Measurements from ENCODE around the gene ANKRD53. TPM values are rescaled to one million over a fixed set of nuclear protein-coding genes. Genes with fewer than 3 reads are reported as not detected.

Gene ANKRD53
- total RNA-seq, 1 experiment from 2014 or later, result not detected

DNA sequence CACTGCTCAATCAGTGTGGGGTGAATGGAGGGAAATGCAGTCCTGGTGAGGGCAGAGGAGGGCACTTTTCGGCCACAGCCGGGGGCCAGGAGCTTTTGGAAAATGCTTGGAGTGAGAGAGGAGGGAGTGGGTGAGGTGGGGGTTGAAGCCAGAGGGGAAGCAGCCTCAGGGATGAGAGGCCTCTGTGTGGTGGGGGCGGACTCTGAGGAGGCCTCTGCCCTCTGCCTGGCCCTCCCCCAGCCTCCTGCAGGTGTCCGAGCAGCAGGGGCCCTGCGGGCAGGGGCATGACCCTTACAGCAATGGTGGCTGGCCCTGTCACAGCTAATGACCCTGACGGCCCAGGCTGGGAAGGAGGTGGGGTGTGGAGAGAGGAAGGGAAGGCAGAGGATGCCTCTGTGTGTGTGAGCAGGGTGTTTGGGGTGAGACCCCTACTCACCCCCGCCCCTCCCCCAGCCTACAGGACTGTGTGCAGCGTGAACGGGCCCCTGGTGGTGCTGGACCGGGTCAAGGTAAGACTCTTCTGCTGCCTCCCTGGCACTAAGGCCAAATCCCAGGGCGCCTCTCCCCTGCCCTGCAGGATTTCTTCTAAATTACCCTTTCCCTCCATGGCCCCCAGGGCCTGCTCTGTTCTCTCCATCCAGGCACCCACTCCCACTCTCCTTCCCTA lies 35.1 kb upstream of the ANKRD53 start:
- TF ChIP-seq, protein P1, sequence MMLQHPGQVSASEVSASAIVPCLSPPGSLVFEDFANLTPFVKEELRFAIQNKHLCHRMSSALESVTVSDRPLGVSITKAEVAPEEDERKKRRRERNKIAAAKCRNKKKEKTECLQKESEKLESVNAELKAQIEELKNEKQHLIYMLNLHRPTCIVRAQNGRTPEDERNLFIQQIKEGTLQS (IDR thresholded peaks at IDR 0.05), result no peak
- TF ChIP-seq POLR2A (IDR thresholded peaks at IDR 0.05; ENCODE audit: borderline replicate concordance, extremely low read depth, insufficient read depth, insufficient read length) (no peak), EZH2 (IDR thresholded peaks at IDR 0.05) (no peak), ZNF274 (IDR thresholded peaks at IDR 0.05; ENCODE audit: low read depth, low read length) (no peak), RAD21 (IDR thresholded peaks at IDR 0.05; ENCODE audit: low read depth) (no peak), EGR1 (IDR thresholded peaks at IDR 0.05; ENCODE audit: low read depth) (no peak), CEBPB (IDR thresholded peaks at IDR 0.05; ENCODE audit: low read depth) (no peak), ELF1 (IDR thresholded peaks at IDR 0.05; ENCODE audit: borderline replicate concordance, low read depth) (no peak), TCF7L2 (IDR thresholded peaks at IDR 0.05; ENCODE audit: borderline replicate concordance, extremely low read depth, insufficient read depth, insufficient read length) (no peak)
- TF ChIP-seq, protein P2, sequence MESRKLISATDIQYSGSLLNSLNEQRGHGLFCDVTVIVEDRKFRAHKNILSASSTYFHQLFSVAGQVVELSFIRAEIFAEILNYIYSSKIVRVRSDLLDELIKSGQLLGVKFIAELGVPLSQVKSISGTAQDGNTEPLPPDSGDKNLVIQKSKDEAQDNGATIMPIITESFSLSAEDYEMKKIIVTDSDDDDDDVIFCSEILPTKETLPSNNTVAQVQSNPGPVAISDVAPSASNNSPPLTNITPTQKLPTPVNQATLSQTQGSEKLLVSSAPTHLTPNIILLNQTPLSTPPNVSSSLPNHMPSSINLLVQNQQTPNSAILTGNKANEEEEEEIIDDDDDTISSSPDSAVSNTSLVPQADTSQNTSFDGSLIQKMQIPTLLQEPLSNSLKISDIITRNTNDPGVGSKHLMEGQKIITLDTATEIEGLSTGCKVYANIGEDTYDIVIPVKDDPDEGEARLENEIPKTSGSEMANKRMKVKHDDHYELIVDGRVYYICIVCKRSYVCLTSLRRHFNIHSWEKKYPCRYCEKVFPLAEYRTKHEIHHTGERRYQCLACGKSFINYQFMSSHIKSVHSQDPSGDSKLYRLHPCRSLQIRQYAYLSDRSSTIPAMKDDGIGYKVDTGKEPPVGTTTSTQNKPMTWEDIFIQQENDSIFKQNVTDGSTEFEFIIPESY (IDR thresholded peaks at IDR 0.05; ENCODE audit: extremely low read depth, insufficient replicate concordance, low read length), result no peak
- Histone ChIP-seq H3K9me2 (ENCODE audit: insufficient read depth) (no peaks in the 10 kb centered on the region), H3K4me1 (ENCODE audit: control insufficient read depth in 1 of 2, insufficient read depth in 2 of 2, low read length in 2 of 2) (peaks cover 16 to 26% of the 10 kb centered on the region in 2 experiments), H3K79me2 (ENCODE audit: insufficient read depth, low read length) (no peaks in the 10 kb centered on the region; the same call in 1 of the 2 replicates), H3K9me3 (ENCODE audit: control insufficient read depth in 1 of 2, insufficient read depth in 1 of 2, low read depth in 1 of 2, low read length in 2 of 2) (no peaks in the 10 kb centered on the region), H3K27ac (ENCODE audit: low read depth, low read length) (no peak overlapping the region), H3K4me2 (ENCODE audit: low read length) (no peak overlapping the region), H3K27me3 (ENCODE audit: insufficient read depth, low read length) (no peaks in the 10 kb centered on the region), H3K9ac (ENCODE audit: low read length) (no peak overlapping the region), H4K20me1 (ENCODE audit: insufficient read depth) (no peaks in the 10 kb centered on the region), H3K36me3 (ENCODE audit: control insufficient read depth in 1 of 2, insufficient read depth in 2 of 2, low read length in 2 of 2) (no peaks in the 10 kb centered on the region; a peak in 1 of 4 replicates), H2AFZ (ENCODE audit: low read depth, low read length, poor library complexity, severe bottlenecking) (no peak overlapping the region), H3K4me3 (replicated peaks in 1 of 2; ENCODE audit: low read depth in 1 of 2, low read length in 2 of 2) (no peak overlapping the region)
- intact Hi-C loops (cut with micrococcal nuclease), result loop anchor here (10.0 kb wide), 1 partner anchor 639 kb away; the partner anchor contains the start of gene FAM136A
- no peak for ATAC-seq
- POLR2A ChIA-PET, result no interaction called here
- DNase-seq (ENCODE audit: low read depth, low spot score), result no peak
- RAD21 ChIA-PET (ENCODE audit: low non-redundant PET in 1 of 2, low total read pairs in 2 of 2, uncharacterized antibody in 2 of 2, unreplicated experiment in 2 of 2), result no interaction called here
- no TSS peak for BruUV-seq (replicated peaks)
- CTCF ChIA-PET, result no interaction called here

Data from HCT116 (cell line).